Mesothelial cell of epicardium (in vitro differentiated cells): Measurements from ENCODE around the gene CEP85L. TPM values are rescaled to one million over a fixed set of nuclear protein-coding genes. Genes with fewer than 3 reads are reported as not detected.

ENCODE experiments used
- DNase-seq, 2 experiments: peaks; one replicate each; pipeline ENCODE4 v3.0.0; 2021; ENCODE audit warnings: low spot score in 2 of 2; ENCODE audit not compliant: unreplicated experiment in 2 of 2
- H3K27ac Mint-ChIP-seq: 2 replicates; pipeline ENCODE4 v1.8.0; 2021; ENCODE audit warnings: mixed read lengths
- H3K27me3 Mint-ChIP-seq: 2 replicates; pipeline ENCODE4 v1.8.0; 2021; ENCODE audit warnings: low read depth, mixed read lengths
- H3K36me3 Mint-ChIP-seq: 2 replicates; pipeline ENCODE4 v1.8.0; 2021; ENCODE audit warnings: mixed read lengths
- H3K4me1 Mint-ChIP-seq: 2 replicates; pipeline ENCODE4 v1.8.0; 2021; ENCODE audit warnings: mixed read lengths
- H3K4me3 Mint-ChIP-seq: 2 replicates; pipeline ENCODE4 v1.8.0; 2021; ENCODE audit warnings: mild to moderate bottlenecking, moderate library complexity, mixed read lengths
- H3K9me3 Mint-ChIP-seq: 2 replicates; pipeline ENCODE4 v1.8.0; 2021; ENCODE audit warnings: mixed read lengths
- total RNA-seq: library from RNA; stranded (reverse); gene quantifications from 3 replicates; pipeline ENCODE4 v1.2.1, GENCODE V29; 2021
- TF ChIP-seq, protein P1 (sequence below): fragments of 200-600 bp; sonication (generic); IDR thresholded peaks from one replicate; pipeline ENCODE4 v1.5.0; 2021; ENCODE audit warnings: antibody characterized with exemption; ENCODE audit not compliant: unreplicated experiment

CEP85L gene
- total RNA-seq, 1 donor from 2014 or later, result 23.1 TPM

DNA sequence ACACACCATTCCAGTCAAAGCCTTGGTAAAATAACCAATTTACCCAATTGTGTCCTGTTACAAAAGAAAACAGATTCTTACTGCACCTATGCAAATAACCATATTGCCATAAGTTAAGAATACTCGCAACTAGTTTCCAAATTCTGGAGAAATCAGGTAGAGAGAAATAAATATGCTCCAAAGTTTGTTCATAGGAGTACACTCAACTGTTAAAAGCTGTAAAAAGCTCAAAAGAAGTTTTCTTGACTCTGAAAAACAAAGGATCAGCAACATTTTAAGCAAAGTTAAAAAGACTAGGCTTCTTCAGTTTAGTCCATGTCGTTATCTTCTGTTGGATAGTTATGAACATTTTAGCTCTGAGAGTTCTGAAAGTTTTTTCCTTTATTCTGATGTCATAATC is 48.0 kb downstream of the CEP85L start:
- Mint-ChIP-seq H3K27me3 (no peaks in the 10 kb centered on the region), H3K4me1 (peaks cover 6% of the 10 kb centered on the region), H3K27ac (no peak overlapping the region), H3K4me3 (no peak overlapping the region), H3K36me3 (peaks cover 22% of the 10 kb centered on the region), H3K9me3 (peaks cover 22% of the 10 kb centered on the region)
- no peak for DNase-seq
- TF ChIP-seq, protein P1, sequence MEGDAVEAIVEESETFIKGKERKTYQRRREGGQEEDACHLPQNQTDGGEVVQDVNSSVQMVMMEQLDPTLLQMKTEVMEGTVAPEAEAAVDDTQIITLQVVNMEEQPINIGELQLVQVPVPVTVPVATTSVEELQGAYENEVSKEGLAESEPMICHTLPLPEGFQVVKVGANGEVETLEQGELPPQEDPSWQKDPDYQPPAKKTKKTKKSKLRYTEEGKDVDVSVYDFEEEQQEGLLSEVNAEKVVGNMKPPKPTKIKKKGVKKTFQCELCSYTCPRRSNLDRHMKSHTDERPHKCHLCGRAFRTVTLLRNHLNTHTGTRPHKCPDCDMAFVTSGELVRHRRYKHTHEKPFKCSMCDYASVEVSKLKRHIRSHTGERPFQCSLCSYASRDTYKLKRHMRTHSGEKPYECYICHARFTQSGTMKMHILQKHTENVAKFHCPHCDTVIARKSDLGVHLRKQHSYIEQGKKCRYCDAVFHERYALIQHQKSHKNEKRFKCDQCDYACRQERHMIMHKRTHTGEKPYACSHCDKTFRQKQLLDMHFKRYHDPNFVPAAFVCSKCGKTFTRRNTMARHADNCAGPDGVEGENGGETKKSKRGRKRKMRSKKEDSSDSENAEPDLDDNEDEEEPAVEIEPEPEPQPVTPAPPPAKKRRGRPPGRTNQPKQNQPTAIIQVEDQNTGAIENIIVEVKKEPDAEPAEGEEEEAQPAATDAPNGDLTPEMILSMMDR, result no peak

DNA sequence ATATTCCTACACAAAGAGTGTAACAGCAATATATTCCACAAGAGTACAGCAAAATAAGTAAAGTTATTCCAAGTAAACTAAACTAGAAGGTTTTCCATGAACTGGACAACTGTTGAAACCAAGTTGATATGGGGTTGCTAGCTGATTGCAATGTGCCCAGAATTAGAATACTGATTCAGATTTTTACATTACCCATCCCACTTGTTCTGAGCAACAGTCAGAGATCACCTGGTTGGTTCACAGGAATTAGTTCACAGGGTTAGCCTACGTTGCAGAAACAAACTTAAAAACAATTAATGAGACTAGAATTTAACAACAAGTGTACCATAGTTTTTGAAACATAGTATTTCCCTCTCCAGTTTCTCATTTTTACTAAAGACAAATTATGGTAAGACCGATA is 49.1 kb downstream of the CEP85L start:
- no peak for DNase-seq
- Mint-ChIP-seq H3K4me3 (no peak overlapping the region), H3K27ac (no peak overlapping the region), H3K27me3 (no peaks in the 10 kb centered on the region), H3K9me3 (peaks cover 22% of the 10 kb centered on the region), H3K36me3 (peaks cover 22% of the 10 kb centered on the region), H3K4me1 (peaks cover 6% of the 10 kb centered on the region)
- TF ChIP-seq, protein P1, result no peak

DNA sequence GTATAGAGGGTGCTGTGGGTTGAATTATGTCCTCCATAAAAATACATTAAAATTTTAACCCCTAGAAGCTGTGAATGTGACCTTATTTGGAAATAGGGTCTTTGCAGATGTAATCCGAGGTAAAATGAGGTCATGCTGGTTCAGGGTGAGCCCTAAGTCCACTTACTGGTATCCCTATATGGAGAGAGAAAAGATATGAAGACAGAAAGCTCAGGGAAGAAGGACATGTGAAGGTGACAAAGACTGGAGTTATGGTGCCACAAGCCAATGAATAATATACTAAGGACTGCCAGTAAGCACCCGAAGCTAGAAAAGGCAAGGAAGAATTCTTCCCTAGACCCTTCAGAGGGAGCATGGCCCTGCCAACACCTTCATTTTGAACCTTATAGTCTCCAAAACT is 53.1 kb downstream of the CEP85L start:
- peaks cover 5% of the 10 kb centered on the region for H3K36me3 Mint-ChIP-seq

DNA sequence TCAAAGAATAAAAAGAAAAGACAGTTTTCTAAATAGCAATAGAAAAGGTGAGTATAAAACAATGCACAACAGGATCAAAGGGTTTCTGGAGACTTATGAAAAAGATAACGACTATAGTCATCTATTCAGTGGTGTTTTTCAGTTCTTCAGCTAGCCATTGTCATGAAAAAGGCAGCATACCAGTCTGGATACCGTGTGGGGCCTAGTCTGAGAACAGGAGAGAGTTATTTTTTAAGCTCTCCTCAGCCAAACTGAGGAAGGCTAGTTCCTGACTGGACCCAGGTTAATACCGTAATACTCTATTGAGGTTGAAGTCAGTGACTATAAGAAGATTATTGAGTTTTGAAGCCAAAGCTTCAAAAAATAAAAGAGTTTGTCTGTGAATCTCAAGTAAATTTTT is 53.8 kb downstream of the CEP85L start:
- TF ChIP-seq, protein P1, result no peak
- no peaks in the 10 kb centered on the region for H3K27me3 Mint-ChIP-seq
- H3K36me3 Mint-ChIP-seq, result peaks cover 3% of the 10 kb centered on the region
- DNase-seq, result no peak
- H3K4me3 Mint-ChIP-seq, result no peak overlapping the region
- H3K27ac Mint-ChIP-seq, result no peak overlapping the region
- H3K4me1 Mint-ChIP-seq, result peaks cover 3% of the 10 kb centered on the region
- peaks cover 8% of the 10 kb centered on the region for H3K9me3 Mint-ChIP-seq

More for the DNA sequence above, 53.1 kb downstream of the CEP85L start:
- H3K4me1 Mint-ChIP-seq, result peaks cover 3% of the 10 kb centered on the region
- H3K27ac Mint-ChIP-seq, result no peak overlapping the region
- H3K4me3 Mint-ChIP-seq, result no peak overlapping the region
- DNase-seq, result no peak
- TF ChIP-seq, protein P1, result no peak
- no peaks in the 10 kb centered on the region for H3K27me3 Mint-ChIP-seq
- H3K9me3 Mint-ChIP-seq, result peaks cover 11% of the 10 kb centered on the region

DNA sequence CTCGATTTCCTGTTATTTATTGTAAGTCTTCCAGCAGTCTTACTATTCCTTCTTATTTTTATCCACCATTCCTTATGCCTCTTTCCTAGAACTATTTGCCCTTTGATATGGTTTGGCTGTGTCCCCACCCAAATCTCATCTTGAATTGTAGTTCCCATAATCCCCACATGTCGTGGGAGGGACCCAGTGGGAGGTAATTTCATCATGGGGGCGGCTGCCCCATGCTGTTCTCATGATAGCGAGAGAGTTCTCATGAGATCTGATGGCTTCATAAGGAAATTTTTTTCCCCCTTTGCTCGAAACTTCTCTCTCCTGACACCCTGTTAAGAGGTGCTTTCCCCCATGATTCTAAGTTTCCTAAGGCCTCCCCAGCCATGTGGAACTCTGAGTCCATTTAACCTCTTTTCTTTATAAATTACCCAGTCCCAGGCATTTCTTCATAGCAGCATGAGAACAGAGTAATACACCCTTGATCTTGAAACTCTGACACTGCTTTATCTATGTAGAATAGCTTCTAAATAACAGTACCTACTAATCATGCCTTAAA is 54.5 kb downstream of the CEP85L start:
- DNase-seq, result no peak
- no peaks in the 10 kb centered on the region for H3K27me3 Mint-ChIP-seq
- H3K9me3 Mint-ChIP-seq, result peaks cover 5% of the 10 kb centered on the region
- no peaks in the 10 kb centered on the region for H3K36me3 Mint-ChIP-seq
- H3K4me3 Mint-ChIP-seq, result no peak overlapping the region
- TF ChIP-seq, protein P1, result no peak
- H3K27ac Mint-ChIP-seq, result no peak overlapping the region
- H3K4me1 Mint-ChIP-seq, result peaks cover 6% of the 10 kb centered on the region

DNA sequence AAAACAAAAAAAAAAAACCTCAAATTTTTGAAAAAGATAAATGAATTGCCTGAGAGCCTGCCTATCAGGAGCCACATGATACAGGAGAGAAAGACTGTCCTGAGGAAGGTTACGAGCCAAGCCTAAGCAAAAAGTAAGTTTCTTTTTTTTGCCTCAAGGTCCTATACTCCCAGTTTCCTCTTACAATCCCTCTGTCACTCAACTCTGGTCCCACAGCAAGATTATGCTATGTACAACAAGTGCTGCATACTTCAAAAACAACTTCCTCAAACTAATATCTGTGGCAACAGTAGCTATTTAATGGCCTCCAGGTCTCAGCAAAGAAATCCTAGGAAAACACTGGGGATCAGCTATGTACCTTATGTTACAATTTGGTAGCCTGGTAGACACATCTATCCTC is 56.5 kb downstream of the CEP85L start:
- no peak for DNase-seq

More for the DNA sequence above, 56.5 kb downstream of the CEP85L start:
- Mint-ChIP-seq H3K4me3 (no peak overlapping the region), H3K36me3 (no peaks in the 10 kb centered on the region), H3K27ac (no peak overlapping the region), H3K9me3 (peaks cover 5% of the 10 kb centered on the region), H3K27me3 (no peaks in the 10 kb centered on the region), H3K4me1 (peaks cover 14% of the 10 kb centered on the region)
- TF ChIP-seq, protein P1, result no peak
